SK-N-MC (cell line): ENCODE data around the gene RNF38.
A peak's percentile ranks its signal among the peaks of the same experiment; 100 is the strongest.
"Not testable (repeated sequence)": the region's sequence is repeated elsewhere in the genome, so short reads cannot be mapped to it uniquely, and the experiment has no call there.

Source experiments
- DNase-seq: peaks from one replicate; pipeline ENCODE4 v3.0.0-alpha.2; 2011; ENCODE audit warnings: low read depth, low spot score
- H3K27ac ChIP-seq: fragments of 200-600 bp; sonication (generic); 2 replicates; pipeline ENCODE4 v1.5.1; 2016; ENCODE audit warnings: mixed run types
- H3K36me3 ChIP-seq: fragments of 200-600 bp; sonication (generic); 2 replicates; pipeline ENCODE4 v1.6.1; 2017; ENCODE audit warnings: antibody characterized with exemption, low read length, mixed read lengths; ENCODE audit not compliant: insufficient read depth
- H3K4me3 ChIP-seq: fragments of 200-600 bp; sonication (generic); 2 replicates; pipeline ENCODE4 v1.5.1; 2016
- H3K9ac ChIP-seq: fragments of 200-600 bp; sonication (generic); 2 replicates; pipeline ENCODE4 v1.8.0; 2017; ENCODE audit warnings: mixed run types, mixed read lengths; ENCODE audit not compliant: insufficient read length
- H3K9me3 ChIP-seq: fragments of 200-600 bp; sonication (generic); 2 replicates; pipeline ENCODE4 v1.6.1; 2017; ENCODE audit warnings: low read depth, mild to moderate bottlenecking, antibody characterized with exemption, low read length, moderate library complexity, mixed read lengths
- EZH2 ChIP-seq: fragments of 200-600 bp; sonication (generic); IDR thresholded peaks from one replicate; pipeline ENCODE4 v1.6.1; 2017; ENCODE audit warnings: antibody characterized with exemption
- FOXP2 ChIP-seq: optimal IDR thresholded peaks from 2 replicates; pipeline ENCODE3; 2011; ENCODE audit warnings: mild to moderate bottlenecking, moderate library complexity; ENCODE audit not compliant: insufficient read depth; ENCODE audit errors: extremely low read length, control extremely low read depth
- POLR2AphosphoS5 ChIP-seq: IDR thresholded peaks from 2 replicates; pipeline ENCODE4 v1.6.1; 2012; ENCODE audit warnings: mild to moderate bottlenecking, low read depth, low read length, borderline replicate concordance

Gene RNF38

GRCh38 chr9:36401164-36401740, 1.2 kb upstream of the RNF38 start:
- no peak for DNase-seq
- Histone ChIP-seq H3K9me3 (no peaks in the 10 kb centered on the region; the same call in 1 of the 2 replicates), H3K27ac (peak overlapping the region; percentile 82), H3K4me3 (peak overlapping the region; percentile 85), H3K9ac (peak overlapping the region; percentile 85), H3K36me3 (peaks cover 13% of the 10 kb centered on the region)
- TF ChIP-seq FOXP2 (no peak), POLR2AphosphoS5 (no peak; the same call in 1 of the 2 replicates), EZH2 (no peak)

- peak overlapping the region; percentile 85 for H3K9ac ChIP-seq
Measured at GRCh38 chr9:36400332-36401163, 479 bp upstream of the RNF38 start.

GRCh38 chr9:36398745-36399144, 1.3 kb downstream of the RNF38 start:
- no peak overlapping the region for H3K9ac ChIP-seq
- DNase-seq: no peak
- peak overlapping the region; percentile 56 for H3K4me3 ChIP-seq

More at GRCh38 chr9:36400332-36401163, 479 bp upstream of the RNF38 start:
- TF ChIP-seq POLR2AphosphoS5 (peak; percentile 57; the same call in 1 of the 2 replicates), EZH2 (no peak), FOXP2 (no peak)
- peaks cover 20% of the 10 kb centered on the region for H3K36me3 ChIP-seq
- H3K27ac ChIP-seq: peak overlapping the region; percentile 82
- no peaks in the 10 kb centered on the region; the same call in 1 of the 2 replicates for H3K9me3 ChIP-seq
- peak overlapping the region; percentile 85 for H3K4me3 ChIP-seq
- no peak for DNase-seq

GRCh38 chr9:36396985-36397384, 3.1 kb downstream of the RNF38 start:
- H3K4me3 ChIP-seq: no peak overlapping the region
- no peak overlapping the region for H3K27ac ChIP-seq
- no peaks in the 10 kb centered on the region; the same call in 1 of the 2 replicates for H3K9me3 ChIP-seq
- DNase-seq: no peak
- H3K9ac ChIP-seq: no peak overlapping the region
- peaks cover 27% of the 10 kb centered on the region for H3K36me3 ChIP-seq
- TF ChIP-seq FOXP2 (no peak), POLR2AphosphoS5 (no peak), EZH2 (no peak)

More at GRCh38 chr9:36398745-36399144, 1.3 kb downstream of the RNF38 start:
- Histone ChIP-seq H3K27ac (no peak overlapping the region), H3K9me3 (no peaks in the 10 kb centered on the region; the same call in 1 of the 2 replicates), H3K36me3 (peaks cover 24% of the 10 kb centered on the region)
- TF ChIP-seq FOXP2 (no peak), POLR2AphosphoS5 (no peak)

GRCh38 chr9:36392489-36392888, 7.6 kb downstream of the RNF38 start:
- Histone ChIP-seq H3K9me3 (no peaks in the 10 kb centered on the region), H3K9ac (no peak overlapping the region), H3K4me3 (no peak overlapping the region), H3K27ac (no peak overlapping the region), H3K36me3 (peaks cover 22% of the 10 kb centered on the region)
- DNase-seq: no peak
- no peak for TF ChIP-seq POLR2AphosphoS5
- TF ChIP-seq EZH2: no peak
- no peak for TF ChIP-seq FOXP2

GRCh38 chr9:36389590-36389989, 10.5 kb downstream of the RNF38 start:
- no peak overlapping the region for H3K27ac ChIP-seq
- H3K9ac ChIP-seq: no peak overlapping the region
- DNase-seq: no peak
- TF ChIP-seq FOXP2 (no peak), EZH2 (no peak), POLR2AphosphoS5 (no peak)
- H3K9me3 ChIP-seq: no peaks in the 10 kb centered on the region
- peaks cover 11% of the 10 kb centered on the region for H3K36me3 ChIP-seq
- H3K4me3 ChIP-seq: no peak overlapping the region

GRCh38 chr9:36386396-36386965, 13.6 kb downstream of the RNF38 start:
- H3K4me3 ChIP-seq, H3K9ac ChIP-seq, H3K9me3 ChIP-seq, DNase-seq, H3K27ac ChIP-seq, H3K36me3 ChIP-seq: not testable (repeated sequence)

- no peak overlapping the region for H3K27ac ChIP-seq
- no peak overlapping the region for H3K4me3 ChIP-seq
- TF ChIP-seq EZH2: no peak
- TF ChIP-seq FOXP2: no peak
- TF ChIP-seq POLR2AphosphoS5: no peak
- no peak overlapping the region for H3K9ac ChIP-seq
- DNase-seq: no peak
- H3K9me3 ChIP-seq: no peaks in the 10 kb centered on the region
- peaks cover 5% of the 10 kb centered on the region; the same call in 1 of the 2 replicates for H3K36me3 ChIP-seq
Measured at GRCh38 chr9:36382484-36382883, 17.6 kb downstream of the RNF38 start.
